Measurements from ENCODE around the gene MTF2. TPM values are rescaled to one million over a fixed set of nuclear protein-coding genes. Genes with fewer than 3 reads are reported as not detected.

MTF2 gene
- total RNA-seq, 1 donor from 2014 or later, result 12.6 TPM

DNA sequence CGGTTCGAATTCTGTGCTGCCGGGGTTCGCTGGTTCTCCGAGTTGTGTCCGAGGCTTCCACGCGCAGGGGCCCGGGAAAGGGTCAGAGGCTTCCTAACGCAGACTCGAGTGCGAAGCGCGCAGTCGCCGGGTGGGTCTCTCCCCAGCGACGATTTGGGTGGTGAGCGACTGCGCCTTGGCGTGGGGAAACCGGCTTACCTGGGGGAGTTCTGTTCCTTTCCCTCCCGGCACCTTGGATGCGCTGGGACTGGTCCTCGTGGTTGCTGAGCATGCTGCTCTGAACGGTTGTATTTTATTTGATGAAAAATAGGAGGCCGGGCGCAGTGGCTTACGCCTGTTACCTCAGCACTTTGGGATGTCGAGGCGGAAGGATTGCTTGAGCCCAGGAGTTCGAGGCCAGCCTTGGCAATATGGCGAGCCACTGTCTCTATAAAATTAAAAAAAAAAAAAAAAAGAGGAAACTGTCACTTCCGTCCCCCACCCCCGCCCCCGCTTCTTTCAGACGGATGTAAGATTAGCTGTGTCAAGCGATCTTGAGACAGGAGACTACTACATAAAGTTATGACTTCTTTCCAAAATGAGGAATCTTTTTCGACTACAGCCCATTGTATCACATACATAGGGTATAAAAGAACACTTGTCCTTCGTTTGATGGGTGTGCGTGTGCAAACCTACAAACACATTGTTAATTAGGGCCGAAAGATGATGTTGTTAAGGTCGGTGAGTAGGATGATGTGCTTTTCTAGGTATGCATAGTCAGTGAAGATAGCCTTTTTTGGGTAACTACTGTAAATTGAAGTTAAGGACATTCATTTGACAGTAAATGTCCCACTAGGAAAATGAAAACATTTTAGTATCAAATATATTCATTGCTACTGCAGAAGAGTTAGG, 101.9 kb downstream of the MTF2 start, which contains the start of gene CCDC18:
Gene CCDC18 (plus strand): TSS at position 2 of the 891 bp plus-strand sequence. CDS start 2,638 bp downstream, outside the sequence.
- peak; percentile 22 for DNase-seq (ENCODE audit: low read depth)

DNA sequence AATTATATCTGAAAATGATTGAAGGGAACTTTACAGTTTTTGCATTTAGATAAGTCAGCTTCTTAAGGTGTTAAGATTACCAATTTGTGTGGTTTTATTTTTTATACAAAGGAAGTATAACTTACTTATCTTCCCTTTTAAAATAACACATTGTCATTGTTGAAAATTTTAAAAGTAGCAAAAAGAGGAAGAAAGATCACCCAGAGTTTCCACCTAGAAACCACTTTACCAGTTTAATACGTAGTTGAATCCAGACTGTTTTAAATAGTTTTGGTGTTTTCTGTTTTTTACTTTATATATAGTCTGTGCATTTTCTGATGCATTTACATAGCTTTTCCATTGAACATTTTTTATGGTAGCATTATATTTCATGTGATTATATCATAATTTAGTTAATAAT, 107.6 kb downstream of the MTF2 start:
- DNase-seq (ENCODE audit: low read depth), result no peak

Other genes starting within 250 kb of the MTF2 start
- gene RPL5, start 247.2 kb upstream of the MTF2 start, total RNA-seq, result 1,276 and 1,304 TPM in 2 replicates
- gene DIPK1A, start 117.8 kb upstream of the MTF2 start, total RNA-seq, result 28.4 and 28.5 TPM in 2 replicates
- gene TMED5, start 101.1 kb downstream of the MTF2 start, total RNA-seq, result 42.9 and 49.7 TPM in 2 replicates
- 2.2 and 3.1 TPM in 2 replicates for gene CCDC18, start 101.4 kb downstream of the MTF2 start, total RNA-seq